CD4-positive, alpha-beta T cell (primary cell): ENCODE data around the gene PRKRA. TPM values are rescaled to one million over a fixed set of nuclear protein-coding genes. Genes with fewer than 3 reads are reported as not detected.

ENCODE experiments used
- ATAC-seq: fragments of 200-7000 bp; cut with Tn5 transposase; one replicate; pipeline ENCODE4 v1.10.0; 2022; ENCODE audit warnings: mild to moderate bottlenecking; ENCODE audit not compliant: poor library complexity
- CTCF ChIA-PET: fragments of 350-600 bp; sonication (Branson Sonifier 250); formaldehyde crosslinking; loops from one replicate; lab custom pipeline; 2021; ENCODE audit warnings: antibody characterized with exemption, inconsistent platforms; lab: Charles Lee
- POLR2A ChIA-PET: fragments of 350-600 bp; sonication (Branson Sonifier 250); formaldehyde crosslinking; loops from one replicate; lab custom pipeline; 2021; ENCODE audit warnings: antibody characterized with exemption, inconsistent platforms; lab: Charles Lee
- DNase-seq, 14 experiments: peaks; one replicate each; pipeline ENCODE4 v3.0.0-alpha.2; 2013 to 2020; ENCODE audit warnings: mixed read lengths in 2 of 14
- H3K27ac ChIP-seq, 2 donors: one replicate each; pipeline versions ENCODE4 v1.5.1 to v1.7.0; 2013; ENCODE audit warnings: low read length in 2 of 2, low read depth in 1 of 2, mild to moderate bottlenecking in 1 of 2
- H3K27me3 ChIP-seq, 2 experiments: 1 replicate in 1 of 2; 2 replicates in 1 of 2; pipeline versions ENCODE4 v1.6.1 to v1.7.0; 2013; ENCODE audit warnings: low read length in 2 of 2, control low read depth in 1 of 2, mild to moderate bottlenecking in 1 of 2, moderate library complexity in 1 of 2; ENCODE audit not compliant: insufficient read depth in 2 of 2, control insufficient read depth in 1 of 2
- H3K36me3 ChIP-seq: one replicate; pipeline ENCODE4 v1.6.1; 2013; ENCODE audit warnings: low read length, control low read depth; ENCODE audit not compliant: insufficient read depth
- H3K4me1 ChIP-seq: one replicate; pipeline ENCODE4 v1.6.1; 2013; ENCODE audit warnings: low read length, control low read depth; ENCODE audit not compliant: insufficient read depth
- H3K4me3 ChIP-seq: one replicate; pipeline ENCODE4 v1.5.1; 2013; ENCODE audit warnings: mild to moderate bottlenecking, low read length, moderate library complexity
- H3K9me3 ChIP-seq, 2 experiments: 1 replicate in 1 of 2; 2 replicates in 1 of 2; pipeline versions ENCODE4 v1.6.1 to v1.7.0; 2013; ENCODE audit warnings: low read length in 2 of 2, mild to moderate bottlenecking in 2 of 2, control low read depth in 1 of 2, moderate library complexity in 1 of 2; ENCODE audit not compliant: control insufficient read depth in 1 of 2, insufficient read depth in 1 of 2
- H3K27ac Mint-ChIP-seq: one replicate; pipeline ENCODE4 v1.8.0; 2020; ENCODE audit warnings: mixed read lengths
- H3K27me3 Mint-ChIP-seq: one replicate; pipeline ENCODE4 v1.8.0; 2021; ENCODE audit warnings: mixed read lengths
- H3K36me3 Mint-ChIP-seq: one replicate; pipeline ENCODE4 v1.8.0; 2021; ENCODE audit warnings: low read depth, mixed read lengths
- H3K4me1 Mint-ChIP-seq: one replicate; pipeline ENCODE4 v1.8.0; 2021; ENCODE audit warnings: low read depth, mixed read lengths
- H3K4me3 Mint-ChIP-seq: one replicate; pipeline ENCODE4 v1.8.0; 2020; ENCODE audit warnings: mild to moderate bottlenecking, mixed read lengths
- H3K9me3 Mint-ChIP-seq: one replicate; pipeline ENCODE4 v1.8.0; 2020; ENCODE audit warnings: mixed read lengths
- CTCF ChIP-seq: fragments of 200-600 bp; IDR thresholded peaks from one replicate; pipeline ENCODE4 v1.8.0; 2022; ENCODE audit warnings: antibody characterized with exemption, mild to moderate bottlenecking
- intact Hi-C, 2 experiments: fragments of 100-400 bp; cut with DNase I in 1 of 2; cut with micrococcal nuclease in 1 of 2; formaldehyde crosslinking; loops; one replicate each; pipeline versions ENCODE4 v1.15.1 to v1.9.0; 2023 to 2025; cut with DNase I, micrococcal nuclease
- total RNA-seq, 174 experiments: library from RNA in 2 of 174; stranded (reverse) in 2 of 174; gene quantifications; one replicate each; pipeline ENCODE4 v1.2.3 and lab custom pipeline; 2021 to 2026

PRKRA gene
- total RNA-seq, 2 experiments from 2014 or later, result 118 to 120 TPM

- TF ChIP-seq CTCF, result no peak
- no peak overlapping the region for H3K4me3 Mint-ChIP-seq
- POLR2A ChIA-PET, result no interaction called here
These were observed 63.9 kb downstream of the PRKRA start for GRCh38 chr2:178386986-178387597.

GRCh38 chr2:178385595-178386148 is 65.3 kb downstream of the PRKRA start:
- no peak overlapping the region for H3K27ac ChIP-seq
- intact Hi-C loops, result no loop called here
- ChIA-PET POLR2A (no interaction called here), CTCF (no interaction called here)
- no peaks in the 10 kb centered on the region for H3K4me1 ChIP-seq
- Mint-ChIP-seq H3K36me3 (no peaks in the 10 kb centered on the region), H3K27ac (no peak overlapping the region), H3K4me3 (no peak overlapping the region), H3K27me3 (no peaks in the 10 kb centered on the region), H3K4me1 (no peaks in the 10 kb centered on the region), H3K9me3 (no peaks in the 10 kb centered on the region)
- H3K36me3 ChIP-seq, result no peaks in the 10 kb centered on the region
- no peak for DNase-seq
- no peak for ATAC-seq
- H3K4me3 ChIP-seq, result no peak overlapping the region
- no peaks in the 10 kb centered on the region for H3K9me3 ChIP-seq
- no peak for TF ChIP-seq CTCF
- H3K27me3 ChIP-seq, result no peaks in the 10 kb centered on the region

More at GRCh38 chr2:178386986-178387597, 63.9 kb downstream of the PRKRA start:
- CTCF ChIA-PET, result no interaction called here
- DNase-seq, result no peak
- no peak for ATAC-seq
- no peaks in the 10 kb centered on the region for H3K9me3 ChIP-seq
- H3K36me3 Mint-ChIP-seq, result no peaks in the 10 kb centered on the region
- intact Hi-C loops, result no loop called here
- no peak overlapping the region for H3K4me3 ChIP-seq
- no peaks in the 10 kb centered on the region for H3K27me3 ChIP-seq
- H3K4me1 Mint-ChIP-seq, result no peaks in the 10 kb centered on the region
- no peaks in the 10 kb centered on the region for H3K36me3 ChIP-seq
- H3K27ac ChIP-seq, result no peak overlapping the region
- no peak overlapping the region for H3K27ac Mint-ChIP-seq
- no peaks in the 10 kb centered on the region for H3K27me3 Mint-ChIP-seq
- no peaks in the 10 kb centered on the region for H3K4me1 ChIP-seq
- H3K9me3 Mint-ChIP-seq, result no peaks in the 10 kb centered on the region

GRCh38 chr2:178383718-178384117 is 67.3 kb downstream of the PRKRA start:
- Histone ChIP-seq H3K9me3 (no peaks in the 10 kb centered on the region), H3K4me1 (no peaks in the 10 kb centered on the region), H3K4me3 (no peak overlapping the region), H3K36me3 (no peaks in the 10 kb centered on the region), H3K27me3 (peaks cover 0 to 3% of the 10 kb centered on the region in 2 experiments), H3K27ac (no peak overlapping the region)
- intact Hi-C loops, result no loop called here
- no peak for TF ChIP-seq CTCF
- DNase-seq (no peak), ATAC-seq (no peak)
- ChIA-PET CTCF (no interaction called here), POLR2A (no interaction called here)
- Mint-ChIP-seq H3K4me1 (no peaks in the 10 kb centered on the region), H3K4me3 (no peak overlapping the region), H3K27me3 (peaks cover 4% of the 10 kb centered on the region), H3K36me3 (no peaks in the 10 kb centered on the region), H3K9me3 (no peaks in the 10 kb centered on the region), H3K27ac (no peak overlapping the region)

Other genes starting within 250 kb of the PRKRA start
- gene PJVK, start 203 bp upstream of the PRKRA start, total RNA-seq, result 1 to 10 TPM; 3.8 to 4.2 TPM
- gene FKBP7, start 27.4 kb upstream of the PRKRA start, total RNA-seq, result under 1 TPM; 0.25 to 0.55 TPM
- 10 to 100 TPM; 20.1 to 20.3 TPM for gene PLEKHA3, start 29.3 kb upstream of the PRKRA start, total RNA-seq